Inferior parietal cortex (tissue), 1 donor: ENCODE results near the gene CRISPLD2.
"Not testable (repeated sequence)": the region's sequence is repeated elsewhere in the genome, so short reads cannot be mapped to it uniquely, and the experiment has no call there.

Experiments used
- DNase-seq: peaks from one replicate; pipeline ENCODE4 v3.0.0-alpha.2; 2016; ENCODE audit errors: extremely low spot score

Gene CRISPLD2

DNA sequence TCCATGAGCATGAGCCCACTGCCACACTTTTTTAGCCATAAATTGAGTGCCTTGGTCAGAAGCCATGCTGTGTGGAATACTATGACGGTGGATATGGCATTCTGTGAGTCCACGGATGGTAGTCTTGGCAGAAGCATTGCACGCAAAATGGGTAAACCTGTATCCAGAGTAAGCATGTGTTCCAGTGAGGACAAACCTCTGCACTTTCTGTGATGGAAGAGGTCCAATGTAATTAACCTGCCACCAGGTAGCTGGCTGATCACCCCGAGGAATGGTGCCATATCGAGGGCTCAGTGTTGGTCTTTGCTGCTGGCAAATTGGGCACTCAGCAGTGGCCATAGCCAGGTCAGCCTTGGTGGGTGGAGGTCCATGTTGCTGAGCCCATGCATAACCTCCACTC, 37.0 kb downstream of the CRISPLD2 start:
- DNase-seq, result not testable (repeated sequence)

DNA sequence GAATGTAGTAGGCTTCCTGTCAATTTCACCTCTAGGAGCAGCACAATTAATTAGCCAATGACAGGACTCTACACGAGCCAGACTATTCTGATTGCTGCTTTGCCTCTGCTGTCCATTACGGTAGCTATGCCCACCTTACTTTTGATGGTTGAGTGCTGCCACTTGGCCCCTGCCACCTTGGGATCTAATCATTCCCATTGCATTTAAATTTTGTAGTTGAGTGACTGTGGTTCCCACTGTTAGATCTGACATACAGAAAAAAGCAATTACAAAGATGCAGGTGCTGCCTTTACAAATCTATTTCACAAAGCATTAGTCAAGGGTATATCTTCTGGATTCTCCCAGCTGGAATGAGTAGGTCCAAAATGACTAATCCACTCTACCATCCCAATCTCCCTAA, 39.9 kb downstream of the CRISPLD2 start:
- no peak for DNase-seq

DNA sequence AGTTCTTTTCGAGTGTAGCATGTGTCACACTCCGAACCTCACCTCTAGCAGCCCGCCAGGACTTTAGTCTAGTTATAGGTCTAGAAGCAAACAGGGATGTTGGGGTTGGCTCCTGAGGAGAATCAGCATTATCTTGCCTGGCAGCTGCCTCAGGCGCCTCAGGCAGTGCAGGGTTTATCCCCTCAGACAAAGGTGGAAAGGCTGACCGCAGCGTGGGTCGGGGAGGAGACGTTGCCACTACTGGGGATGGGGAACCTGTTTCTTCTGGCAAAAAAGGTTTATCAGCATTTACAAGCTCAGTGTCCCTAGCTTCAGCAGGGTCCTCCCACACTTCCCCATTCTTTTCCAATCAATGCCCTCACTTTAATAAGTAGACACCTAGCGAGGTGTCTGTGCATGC, 40.6 kb downstream of the CRISPLD2 start:
- no peak for DNase-seq

DNA sequence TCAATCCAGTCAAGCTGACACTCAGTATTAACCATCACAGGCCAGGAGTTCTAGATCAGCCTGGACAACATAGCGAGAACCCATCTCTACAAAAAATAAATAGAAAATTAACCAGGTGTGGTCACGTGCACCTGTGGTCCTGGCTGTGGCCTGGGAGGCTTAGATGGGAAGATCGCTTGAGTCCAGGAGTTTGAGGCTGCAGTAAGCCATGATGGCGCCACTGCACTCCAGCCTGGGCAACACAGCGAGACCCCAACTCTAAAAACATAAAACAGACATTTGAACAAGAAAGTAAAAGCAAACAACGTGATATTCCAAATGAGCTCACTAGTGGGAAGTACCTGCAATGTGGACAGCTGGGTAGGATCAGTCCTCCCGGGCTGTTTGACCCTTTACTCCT, 41.9 kb downstream of the CRISPLD2 start:
- DNase-seq, result no peak

DNA sequence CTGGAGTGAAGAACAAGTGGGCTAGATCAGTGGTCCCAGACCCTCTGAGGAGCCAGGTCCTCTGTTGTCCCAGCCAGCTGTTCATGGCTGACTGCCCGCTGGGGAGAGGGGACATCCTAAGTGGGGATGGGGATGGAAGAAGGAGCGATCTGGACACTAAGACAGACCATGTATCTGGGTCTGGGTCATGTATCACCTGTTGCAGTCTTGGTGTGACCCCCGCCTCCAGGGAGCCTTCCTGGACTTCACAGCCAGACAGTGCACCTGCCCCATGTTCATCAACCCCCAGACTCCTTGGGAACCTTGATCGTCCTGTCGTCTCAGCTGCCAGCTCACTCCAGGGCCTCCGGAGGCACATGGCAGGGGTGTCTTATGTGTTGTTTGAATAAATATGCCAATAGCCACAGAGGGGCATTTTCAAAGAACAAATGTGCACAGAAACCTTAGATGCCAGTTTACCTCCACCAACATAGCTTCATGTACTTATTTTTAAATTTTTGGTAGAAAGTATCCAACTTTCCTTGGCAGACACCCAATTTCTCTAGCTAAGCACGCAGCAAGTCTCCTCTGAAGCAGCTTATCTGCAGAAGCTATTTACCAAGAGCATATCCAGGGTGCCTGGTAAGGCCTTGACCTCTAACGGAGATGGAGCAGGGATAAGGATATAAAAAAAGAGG, 43.2 kb downstream of the CRISPLD2 start:
- DNase-seq, result no peak

DNA sequence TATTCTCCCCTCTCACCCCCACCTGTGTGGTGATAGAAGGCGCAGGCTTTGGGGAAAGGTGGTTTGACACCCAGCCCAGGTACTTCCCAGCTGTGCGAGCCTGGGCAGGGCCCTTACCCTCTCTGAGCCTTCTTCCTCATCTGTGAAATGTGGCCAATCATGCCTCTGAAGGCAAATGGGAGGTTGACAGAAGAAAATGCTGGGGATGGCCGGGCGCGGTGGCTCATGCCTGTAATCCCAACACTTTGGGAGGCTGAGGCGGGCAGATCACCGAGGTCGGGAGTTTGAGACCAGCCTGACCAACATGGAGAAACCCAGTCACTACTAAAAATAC, 43.7 kb downstream of the CRISPLD2 start:
- DNase-seq, result no peak

DNA sequence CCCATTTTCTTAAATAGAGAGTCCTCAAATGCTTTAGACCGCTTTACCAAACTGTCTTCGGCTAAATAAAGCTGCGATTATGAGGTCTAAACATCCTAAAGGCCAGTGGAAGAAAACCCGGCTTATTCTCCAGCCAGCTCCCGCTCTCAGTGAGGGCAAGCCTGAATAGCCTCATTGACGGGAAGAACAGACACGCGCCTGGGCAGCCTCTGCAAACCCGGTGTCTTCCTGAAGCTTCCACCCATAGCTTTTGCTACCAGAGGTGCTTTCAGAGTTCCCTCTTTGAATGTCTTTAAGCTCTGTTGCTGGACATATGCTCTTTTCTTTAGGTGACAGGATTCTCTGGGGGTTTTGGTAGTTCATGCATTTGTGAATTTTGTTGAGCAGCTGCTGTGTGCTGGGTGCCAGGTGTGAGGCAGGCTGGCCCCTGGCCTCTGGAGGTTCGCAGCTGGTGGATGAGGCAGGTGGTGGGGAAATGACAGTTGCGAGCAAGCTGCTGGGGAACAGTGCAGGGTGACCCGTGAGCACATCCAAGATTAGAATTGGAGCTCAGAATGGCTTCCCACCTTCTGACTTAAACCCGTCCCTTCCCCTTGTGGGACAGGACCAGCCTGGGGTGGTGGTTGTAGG, 44.7 kb downstream of the CRISPLD2 start:
- DNase-seq, result peak; percentile 18

DNA sequence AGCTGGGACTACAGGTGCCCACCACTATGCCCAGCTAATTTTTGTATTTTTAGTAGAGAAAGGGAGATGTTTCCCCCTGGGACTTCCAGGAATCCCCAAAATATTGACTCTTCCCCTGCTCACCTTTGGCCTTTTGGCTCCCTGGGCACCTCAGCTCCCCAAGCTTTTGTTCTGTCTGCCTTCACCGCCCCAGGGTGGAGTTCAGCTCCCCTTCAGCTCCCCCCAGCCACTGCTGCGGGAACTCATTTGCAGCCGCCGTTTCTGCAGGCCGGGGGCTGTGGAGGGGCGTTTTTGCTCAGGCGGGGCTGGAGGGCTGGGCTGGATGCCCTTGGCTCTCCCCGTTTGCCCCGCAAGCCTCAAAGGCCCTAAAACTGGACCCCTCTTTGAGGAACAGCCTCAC, 47.9 kb downstream of the CRISPLD2 start:
- no peak for DNase-seq

DNA sequence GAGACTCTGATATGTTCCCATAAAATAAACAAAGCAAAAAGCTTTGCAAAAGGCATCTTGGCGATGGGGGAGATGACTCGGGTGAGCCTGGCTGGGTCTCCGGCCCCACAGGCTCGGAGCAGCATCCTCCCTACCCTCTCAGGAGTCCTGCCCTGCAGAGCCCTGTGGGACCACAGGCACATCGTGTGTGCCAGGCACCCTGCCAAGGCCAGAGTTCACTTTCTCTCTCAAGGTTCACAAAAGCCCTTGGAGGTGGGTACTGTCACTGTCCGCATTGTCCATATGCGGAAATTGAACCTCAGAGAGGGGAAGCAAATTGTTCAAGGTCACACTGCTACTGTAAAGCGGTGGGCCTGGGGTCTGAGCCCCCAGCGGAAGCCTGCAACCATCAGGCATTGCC, 48.5 kb downstream of the CRISPLD2 start:
- no peak for DNase-seq

DNA sequence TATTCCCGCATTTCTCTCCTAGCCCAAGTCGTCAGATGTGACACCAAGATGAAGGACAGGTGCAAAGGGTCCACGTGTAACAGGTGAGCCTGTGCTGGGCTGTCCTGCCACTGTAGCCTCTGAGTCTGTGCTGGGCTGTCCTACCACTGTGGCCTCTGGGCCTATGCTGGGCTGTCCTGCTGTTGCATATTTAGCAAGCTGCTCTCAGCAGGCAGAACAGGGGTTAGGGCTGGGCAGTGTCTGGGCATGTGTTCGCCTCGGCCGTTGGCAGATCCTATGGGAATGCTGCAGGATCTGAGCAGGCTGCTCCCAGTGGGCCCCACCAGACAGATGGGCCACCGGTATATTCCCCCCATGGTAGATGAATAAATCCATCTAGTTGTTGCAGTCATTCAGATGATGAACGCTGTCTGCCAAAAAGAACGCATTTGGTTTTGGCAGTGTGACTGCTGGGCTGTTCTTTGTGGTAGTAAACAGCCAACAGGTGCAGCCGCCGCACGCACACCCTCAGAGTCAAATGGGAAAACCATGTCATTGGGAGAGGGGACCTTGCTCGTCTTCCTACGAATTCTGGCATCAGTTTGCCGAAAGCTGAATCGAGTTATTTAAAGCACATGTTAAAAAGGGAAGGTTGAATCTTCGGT, 49.2 kb downstream of the CRISPLD2 start:
- DNase-seq, result no peak

DNA sequence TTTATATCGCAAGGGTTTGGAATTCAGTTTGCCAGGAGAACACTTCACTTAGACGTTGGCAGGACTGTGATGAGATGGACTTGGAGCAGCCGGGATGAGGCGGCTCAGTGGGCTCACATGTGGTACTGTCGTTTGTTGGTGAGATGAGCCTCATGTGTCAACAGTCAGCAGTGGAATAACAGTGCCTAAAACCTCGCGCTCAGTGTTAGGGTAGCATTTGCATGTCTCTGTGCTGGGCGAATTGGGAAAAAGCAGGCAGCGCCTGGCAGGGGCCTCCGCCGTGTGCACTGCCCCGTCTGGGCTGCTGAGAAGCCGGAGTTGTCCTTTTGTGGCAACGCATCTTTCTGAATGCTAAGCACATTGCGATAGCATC, 49.7 kb downstream of the CRISPLD2 start:
- DNase-seq, result no peak

DNA sequence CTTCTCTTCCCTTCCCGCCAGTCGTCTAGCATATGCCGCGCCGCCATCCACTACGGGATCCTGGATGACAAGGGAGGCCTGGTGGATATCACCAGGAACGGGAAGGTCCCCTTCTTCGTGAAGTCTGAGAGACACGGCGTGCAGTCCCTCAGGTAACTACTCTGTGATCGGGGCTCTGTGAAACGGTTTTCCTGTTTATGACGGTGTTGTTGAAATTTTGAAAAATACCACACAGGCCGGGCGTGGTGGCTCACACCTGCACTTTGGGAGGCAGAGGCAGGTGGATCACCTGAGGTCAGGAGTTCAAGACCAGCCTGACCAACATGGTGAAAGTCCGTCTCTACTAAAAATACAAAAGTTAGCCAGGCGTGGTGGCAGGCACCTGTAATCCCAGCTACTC, 53.2 kb downstream of the CRISPLD2 start:
- DNase-seq, result not testable (repeated sequence)

DNA sequence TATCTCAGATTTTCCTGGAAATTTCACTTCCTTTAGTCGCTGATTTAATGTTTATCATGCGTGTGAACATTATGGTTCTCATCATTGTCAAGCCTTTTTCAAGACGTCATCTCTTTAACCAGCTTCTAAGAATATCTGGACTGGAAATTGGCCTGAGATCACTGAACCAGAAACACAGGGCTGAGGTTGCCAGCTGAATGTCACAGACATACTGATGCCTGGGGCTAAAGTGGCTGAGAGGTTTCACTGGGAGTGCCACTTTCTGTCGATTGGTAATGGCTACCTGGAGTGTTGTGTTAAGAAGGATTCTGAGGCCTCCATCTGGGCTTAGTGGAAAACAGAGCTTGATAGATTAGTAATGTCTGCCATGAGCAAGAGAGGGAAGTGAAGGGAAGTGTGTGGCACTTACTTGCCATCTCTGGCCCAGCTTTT, 54.2 kb downstream of the CRISPLD2 start:
- DNase-seq, result no peak

DNA sequence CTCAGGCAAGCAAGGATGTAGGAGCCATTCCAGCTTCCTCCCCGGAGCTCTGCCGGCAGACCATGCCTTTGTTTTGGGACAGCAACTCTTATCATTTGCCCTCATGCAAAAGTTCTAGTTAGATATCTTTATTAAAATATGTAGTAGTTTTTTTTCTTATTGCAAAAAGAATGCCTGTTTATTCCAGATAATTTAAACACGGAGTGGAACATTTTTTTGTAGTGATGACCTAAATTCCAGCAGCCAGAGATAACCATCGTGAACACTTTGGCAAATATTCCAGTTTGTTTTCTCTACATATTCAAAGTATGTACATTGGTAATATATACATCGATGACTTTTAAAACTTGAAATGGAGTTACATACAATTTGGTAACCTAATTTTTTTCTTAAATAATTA, 54.8 kb downstream of the CRISPLD2 start:
- DNase-seq, result no peak

DNA sequence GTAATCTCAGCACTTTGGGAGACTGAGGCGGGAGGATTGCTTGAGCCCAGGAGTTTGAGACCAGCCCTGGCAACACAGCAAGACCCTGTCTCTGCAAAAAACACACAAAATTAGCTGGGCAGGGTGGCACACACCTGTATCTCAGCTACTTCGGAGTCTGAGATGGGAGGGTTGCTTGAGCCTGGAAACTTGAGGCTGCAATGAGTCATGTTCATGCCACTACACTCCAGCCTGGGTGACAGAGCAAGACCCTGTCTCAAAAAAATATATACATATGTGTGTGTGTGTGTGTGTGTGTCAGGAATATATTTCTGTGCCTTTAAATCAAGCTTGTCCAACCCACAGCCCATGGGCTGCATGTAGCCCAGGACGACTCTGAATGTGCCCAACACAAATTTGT, 55.2 kb downstream of the CRISPLD2 start:
- no peak for DNase-seq

DNA sequence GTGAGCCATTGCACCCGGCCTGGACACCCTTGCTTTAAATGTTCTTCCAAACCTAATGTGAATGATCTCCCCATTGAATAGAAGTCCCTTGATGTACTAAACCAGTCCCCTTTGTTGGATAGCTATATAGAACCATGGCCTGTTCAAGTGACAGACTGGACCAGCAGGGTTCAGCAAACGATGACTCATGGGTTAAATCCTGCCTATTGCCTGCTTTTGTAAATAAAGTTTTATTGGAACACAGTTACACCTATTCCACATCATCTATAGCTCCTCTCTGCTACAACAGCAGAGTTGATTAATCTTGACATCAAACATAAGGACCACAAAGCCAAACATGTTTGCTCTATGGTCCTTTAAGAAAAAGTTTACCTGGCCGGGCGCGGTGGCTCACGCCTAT, 56.1 kb downstream of the CRISPLD2 start:
- DNase-seq, result no peak

DNA sequence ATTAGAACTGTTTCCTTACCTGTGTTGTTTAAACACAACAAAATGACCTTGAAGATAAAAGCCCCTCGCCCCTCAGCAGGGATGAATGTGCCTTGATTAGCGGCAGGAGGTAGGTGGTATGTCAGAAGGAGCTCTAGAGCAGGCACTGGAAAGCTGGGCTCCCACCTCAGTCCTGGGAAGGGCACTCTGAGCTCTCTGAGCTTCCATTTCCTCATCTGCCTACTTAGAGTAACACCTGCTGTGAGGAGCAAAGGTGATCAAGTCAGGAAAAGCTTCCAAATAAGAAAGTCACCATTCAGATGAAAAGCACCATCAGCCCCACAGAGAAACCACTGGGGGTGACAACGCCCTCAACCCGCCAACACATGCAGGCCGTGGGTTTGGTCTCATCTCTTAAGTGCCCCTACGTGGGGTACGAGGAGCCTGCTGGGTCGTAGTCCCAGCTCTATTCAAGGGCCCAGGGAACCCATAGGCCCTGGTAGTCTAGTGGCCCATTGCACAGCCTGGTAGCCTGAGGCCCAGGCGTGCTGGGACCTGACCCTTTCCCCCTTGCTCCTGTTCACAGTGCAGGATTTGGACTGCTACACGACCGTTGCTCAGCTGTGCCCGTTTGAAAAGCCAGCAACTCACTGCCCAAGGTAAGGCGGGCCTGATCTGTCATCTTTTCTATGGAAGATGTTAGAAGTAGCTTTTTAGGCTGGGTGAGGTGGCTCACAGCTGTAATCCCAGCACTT, 57.3 kb downstream of the CRISPLD2 start:
- no peak for DNase-seq

DNA sequence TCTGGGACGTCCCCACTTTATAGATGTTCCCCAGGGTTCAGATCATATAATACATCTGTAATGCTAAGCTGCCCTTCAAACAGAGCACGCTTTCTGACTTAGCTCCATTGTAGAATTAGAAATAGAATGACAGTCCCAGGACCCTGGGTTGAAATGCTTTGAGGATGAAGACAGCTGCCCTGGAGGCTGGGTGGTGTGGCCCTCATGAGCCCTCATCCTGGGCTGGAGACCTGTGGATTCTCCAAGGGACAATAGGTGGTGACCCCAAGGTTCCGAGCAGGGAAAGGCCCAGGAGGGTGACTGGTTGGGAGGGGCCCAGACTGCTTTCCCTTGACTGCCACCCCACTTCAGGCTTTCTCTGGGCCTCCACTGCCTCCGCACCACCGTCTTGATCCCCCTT, 59.0 kb downstream of the CRISPLD2 start:
- no peak for DNase-seq

DNA sequence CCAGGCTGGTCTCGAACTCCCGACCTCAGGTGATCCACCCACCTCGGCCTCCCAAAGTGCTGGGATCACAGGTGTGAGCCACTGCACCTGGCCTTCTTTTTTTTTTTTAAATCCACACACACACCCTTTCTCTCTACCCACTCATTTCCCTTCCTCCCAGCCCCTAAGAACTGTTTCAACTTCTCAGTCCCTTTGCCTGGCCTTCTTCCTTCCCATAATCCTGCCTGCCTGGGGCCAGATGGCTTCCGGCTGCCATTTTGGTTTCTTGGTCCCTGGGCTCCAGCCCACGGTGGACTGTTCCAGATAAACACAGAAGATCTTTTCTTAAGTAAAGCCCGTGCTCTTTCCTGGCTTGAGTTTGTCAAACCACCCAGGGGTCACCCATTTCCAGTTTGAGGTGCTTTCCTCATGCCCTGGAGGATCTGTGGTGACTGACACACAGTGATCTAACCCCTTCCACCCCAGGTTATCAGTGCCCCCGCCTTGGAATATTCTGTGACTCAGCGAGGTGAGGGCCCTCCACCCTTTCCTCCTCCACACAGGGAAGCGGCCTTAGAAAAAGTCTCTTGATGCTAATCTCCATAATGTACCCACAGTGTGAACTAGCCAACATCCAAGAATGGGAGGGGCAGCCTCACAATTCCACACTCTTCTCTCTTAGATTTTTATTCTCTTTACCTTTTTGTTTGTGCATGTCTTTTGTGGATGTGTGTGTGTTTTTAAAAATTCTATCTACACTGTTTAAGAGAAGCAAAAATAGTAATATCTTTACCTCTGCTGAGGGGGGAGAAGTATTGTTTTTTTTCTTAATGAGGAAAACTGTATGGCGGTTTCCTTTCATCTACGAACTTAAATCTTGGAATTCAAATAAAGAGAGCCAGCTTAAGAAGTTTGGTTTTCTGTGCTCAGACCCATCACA, 60.0 kb downstream of the CRISPLD2 start:
- DNase-seq, result peak; percentile 15

DNA sequence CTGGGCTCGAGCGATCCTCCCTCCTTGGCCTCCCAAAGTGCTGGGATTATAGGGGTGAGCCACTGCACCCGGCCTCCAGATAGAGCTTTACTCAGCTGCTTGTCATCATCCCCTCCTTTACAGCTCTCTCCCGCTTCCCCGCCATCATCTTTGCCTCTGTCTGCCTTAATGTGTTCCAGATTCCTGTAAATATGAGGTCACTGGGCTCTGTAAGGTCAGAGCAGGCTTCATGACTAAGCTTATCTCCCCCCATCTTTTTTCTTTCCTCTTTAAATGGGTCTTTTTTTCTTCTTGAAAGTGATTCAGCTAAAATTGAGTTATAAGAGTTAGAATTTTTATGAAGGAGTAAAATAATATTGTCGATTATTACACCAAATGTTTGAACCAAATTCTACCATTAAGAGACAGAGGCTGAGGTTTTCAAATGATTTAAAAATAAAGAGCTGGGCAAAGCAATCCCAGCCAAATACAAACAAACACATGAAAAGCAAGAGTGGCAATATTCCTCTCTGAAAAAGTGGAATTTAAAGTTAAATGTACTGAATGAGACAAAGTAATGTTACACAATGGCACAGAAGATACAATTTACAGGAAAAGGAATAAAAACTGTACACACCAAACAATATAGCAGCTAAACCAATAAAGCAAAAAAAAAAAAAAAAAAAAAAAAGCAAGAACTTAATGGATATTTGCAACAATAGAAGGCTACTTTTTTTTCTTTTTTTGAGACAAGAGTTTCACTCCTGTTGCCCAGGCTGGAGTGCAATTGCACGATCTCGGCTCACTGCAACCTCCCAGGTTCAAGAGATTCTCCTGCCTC, 62.1 kb downstream of the CRISPLD2 start:
- no peak for DNase-seq

DNA sequence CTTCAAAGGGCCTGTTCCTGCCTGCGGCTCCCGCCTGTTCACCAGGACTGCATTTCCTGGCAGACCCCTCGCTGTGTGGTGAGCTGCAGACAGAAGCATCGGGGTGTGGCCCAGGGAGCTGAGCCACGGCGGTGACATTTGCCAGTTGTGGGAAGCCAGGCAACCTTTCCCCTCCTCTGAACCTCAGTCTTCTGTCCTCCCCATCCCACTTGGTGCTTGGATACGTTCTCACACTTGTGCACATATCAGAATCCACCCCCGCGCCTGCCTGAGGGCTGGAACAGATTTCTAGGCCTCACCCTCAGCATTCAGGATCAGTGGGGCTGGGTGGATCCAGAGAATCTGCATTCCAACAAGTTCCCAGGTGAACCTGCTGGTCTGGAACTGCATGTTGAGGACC, 63.5 kb downstream of the CRISPLD2 start:
- no peak for DNase-seq
